NB4 (cell line): ENCODE results near the gene FBXL17.

Source experiments
- DNase-seq: peaks from one replicate; pipeline ENCODE4 v3.0.0; 2010; ENCODE audit warnings: low read depth
- H3K4me3 ChIP-seq: one replicate; pipeline ENCODE4 v1.5.1; 2011; ENCODE audit warnings: mild to moderate bottlenecking, low read depth, low read length, moderate library complexity
- MYC ChIP-seq: IDR thresholded peaks from 2 replicates; pipeline ENCODE4 v1.6.1; 2011; ENCODE audit warnings: low read depth, low read length
- POLR2A ChIP-seq: IDR thresholded peaks from 2 replicates; pipeline ENCODE4 v1.6.1; 2011; ENCODE audit warnings: mild to moderate bottlenecking; ENCODE audit not compliant: insufficient read length; ENCODE audit errors: extremely low read depth
- TF ChIP-seq, protein P1 (sequence below): IDR thresholded peaks from one replicate; pipeline ENCODE4 v1.5.1; 2012; ENCODE audit warnings: low read depth, low read length
- TF ChIP-seq, protein P2 (sequence below): IDR thresholded peaks from 2 replicates; pipeline ENCODE4 v1.6.1; 2011; ENCODE audit warnings: low read depth, low read length

Gene FBXL17

DNA sequence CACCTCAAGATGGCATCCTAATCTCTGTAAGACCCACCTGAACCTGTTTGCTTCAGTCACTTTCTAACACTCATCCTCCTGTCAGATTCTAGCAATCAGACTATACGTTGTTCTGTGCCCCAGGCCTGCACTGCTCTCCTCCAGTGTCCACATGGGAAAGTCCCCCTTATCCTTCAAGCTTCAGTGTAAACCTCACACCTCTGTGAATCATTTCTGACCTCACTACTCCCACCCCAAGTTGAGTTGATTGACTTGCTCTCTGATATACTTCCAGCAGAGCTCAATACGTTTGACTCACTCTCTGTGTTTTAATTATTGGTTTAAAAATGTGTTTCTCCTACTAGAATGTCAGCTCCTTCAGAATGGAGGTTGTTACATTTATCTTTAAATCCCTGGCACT is 240.2 kb downstream of the FBXL17 start:
- TF ChIP-seq, protein P1, sequence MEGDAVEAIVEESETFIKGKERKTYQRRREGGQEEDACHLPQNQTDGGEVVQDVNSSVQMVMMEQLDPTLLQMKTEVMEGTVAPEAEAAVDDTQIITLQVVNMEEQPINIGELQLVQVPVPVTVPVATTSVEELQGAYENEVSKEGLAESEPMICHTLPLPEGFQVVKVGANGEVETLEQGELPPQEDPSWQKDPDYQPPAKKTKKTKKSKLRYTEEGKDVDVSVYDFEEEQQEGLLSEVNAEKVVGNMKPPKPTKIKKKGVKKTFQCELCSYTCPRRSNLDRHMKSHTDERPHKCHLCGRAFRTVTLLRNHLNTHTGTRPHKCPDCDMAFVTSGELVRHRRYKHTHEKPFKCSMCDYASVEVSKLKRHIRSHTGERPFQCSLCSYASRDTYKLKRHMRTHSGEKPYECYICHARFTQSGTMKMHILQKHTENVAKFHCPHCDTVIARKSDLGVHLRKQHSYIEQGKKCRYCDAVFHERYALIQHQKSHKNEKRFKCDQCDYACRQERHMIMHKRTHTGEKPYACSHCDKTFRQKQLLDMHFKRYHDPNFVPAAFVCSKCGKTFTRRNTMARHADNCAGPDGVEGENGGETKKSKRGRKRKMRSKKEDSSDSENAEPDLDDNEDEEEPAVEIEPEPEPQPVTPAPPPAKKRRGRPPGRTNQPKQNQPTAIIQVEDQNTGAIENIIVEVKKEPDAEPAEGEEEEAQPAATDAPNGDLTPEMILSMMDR = no peak
- TF ChIP-seq, protein P2, sequence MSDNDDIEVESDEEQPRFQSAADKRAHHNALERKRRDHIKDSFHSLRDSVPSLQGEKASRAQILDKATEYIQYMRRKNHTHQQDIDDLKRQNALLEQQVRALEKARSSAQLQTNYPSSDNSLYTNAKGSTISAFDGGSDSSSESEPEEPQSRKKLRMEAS = no peak
- no peak for TF ChIP-seq POLR2A
- DNase-seq = no peak
- H3K4me3 ChIP-seq = no peak overlapping the region

DNA sequence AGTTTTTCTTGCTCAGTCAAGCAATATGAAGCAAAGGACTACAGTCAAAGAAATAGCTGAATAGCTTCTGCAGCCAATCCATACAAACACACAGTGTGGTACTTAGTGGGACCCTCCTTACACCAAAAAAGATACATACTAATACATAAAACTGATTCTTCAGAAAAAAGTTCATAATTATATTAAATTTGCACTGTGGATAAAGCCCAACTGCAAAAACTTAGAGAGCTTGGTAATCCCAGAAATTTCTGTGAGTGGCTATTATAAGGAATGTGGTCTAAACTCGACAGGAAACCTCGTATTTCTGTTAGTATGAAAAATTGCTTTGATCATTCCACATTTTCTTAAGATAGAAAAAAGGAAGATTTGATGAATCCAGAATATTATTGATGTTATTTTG is 245.4 kb downstream of the FBXL17 start:
- no peak for DNase-seq
- H3K4me3 ChIP-seq = no peak overlapping the region
- TF ChIP-seq POLR2A = no peak
- TF ChIP-seq, protein P1 = no peak
- TF ChIP-seq, protein P2 = no peak
- TF ChIP-seq MYC = no peak

DNA sequence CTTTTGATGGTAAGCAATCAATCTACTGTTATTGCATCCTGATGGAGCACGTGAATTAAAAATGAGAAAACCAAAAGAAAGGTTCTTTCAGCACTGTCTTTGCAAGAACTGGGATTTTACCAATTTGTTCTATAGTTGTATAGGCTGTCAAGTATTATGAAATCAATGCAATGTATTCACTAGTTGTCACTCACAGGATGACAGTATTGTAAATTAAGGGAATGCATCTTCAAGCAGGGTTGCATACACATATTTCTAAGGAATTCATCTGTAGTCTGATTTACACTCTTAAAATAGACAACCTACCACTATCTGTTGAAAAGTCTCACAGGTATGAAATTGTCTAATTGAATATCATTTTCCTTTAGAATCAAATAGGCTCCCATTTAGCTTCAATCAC is 252.8 kb downstream of the FBXL17 start:
- TF ChIP-seq, protein P2 = no peak
- TF ChIP-seq POLR2A (no peak), MYC (no peak)
- TF ChIP-seq, protein P1 = no peak
- H3K4me3 ChIP-seq = no peak overlapping the region

DNA sequence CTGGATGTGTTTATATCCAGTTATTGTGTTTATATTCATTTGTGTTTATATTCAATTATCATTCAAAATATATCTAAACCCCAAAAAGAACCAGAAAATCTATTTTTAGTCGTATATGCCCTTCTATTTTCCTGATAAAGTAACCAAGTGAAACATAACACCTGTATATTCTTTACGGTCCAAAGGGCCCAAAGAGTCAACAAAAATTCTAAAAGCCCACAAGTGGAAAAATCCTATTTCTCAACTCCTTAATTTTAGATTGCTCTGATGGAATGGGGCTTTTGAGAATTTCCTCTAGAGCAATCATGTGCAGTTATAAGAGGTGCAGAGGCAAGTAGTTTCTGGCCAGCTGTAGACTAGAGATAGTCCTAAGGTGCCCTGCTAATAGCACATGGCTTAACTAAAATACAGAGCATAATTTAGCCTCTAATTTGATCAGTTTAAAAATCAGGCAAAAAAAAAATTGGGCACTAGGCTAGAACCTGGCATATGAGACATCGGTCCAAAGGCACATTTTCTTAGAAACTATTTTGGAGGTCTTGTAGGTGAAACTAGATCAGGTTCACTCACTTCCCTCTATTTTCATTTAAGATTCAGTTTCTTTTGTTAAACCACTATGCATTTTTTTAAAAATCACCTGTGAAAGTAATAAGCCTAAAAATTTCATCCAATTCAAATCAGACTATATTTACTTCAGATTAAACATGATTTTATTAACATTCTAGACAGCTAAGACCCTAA is 256.0 kb downstream of the FBXL17 start:
- no peak for DNase-seq
- no peak overlapping the region for H3K4me3 ChIP-seq
- TF ChIP-seq, protein P1 = no peak
- TF ChIP-seq MYC (no peak), POLR2A (no peak)
- TF ChIP-seq, protein P2 = no peak

More for the DNA sequence above, 252.8 kb downstream of the FBXL17 start:
- DNase-seq = no peak

DNA sequence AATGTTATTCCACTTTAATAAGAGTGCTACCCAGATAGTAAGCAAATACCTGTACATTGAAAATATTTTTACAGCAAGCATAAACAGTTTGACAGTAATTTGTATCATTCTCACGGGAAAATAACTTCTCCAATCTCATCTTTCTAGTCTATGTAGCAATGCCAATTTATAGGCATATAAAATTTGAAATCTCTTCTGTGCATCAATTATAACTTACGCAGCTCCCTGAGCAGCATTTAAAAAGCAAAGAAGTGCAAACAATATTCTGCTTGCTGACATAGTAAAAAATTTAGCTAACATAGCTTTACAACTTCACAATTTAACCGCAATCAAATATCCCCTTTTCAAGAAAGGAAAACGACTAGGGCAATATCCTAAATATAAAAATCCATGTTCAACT is 257.3 kb downstream of the FBXL17 start:
- TF ChIP-seq, protein P2 = no peak
- no peak for DNase-seq
- H3K4me3 ChIP-seq = no peak overlapping the region

DNA sequence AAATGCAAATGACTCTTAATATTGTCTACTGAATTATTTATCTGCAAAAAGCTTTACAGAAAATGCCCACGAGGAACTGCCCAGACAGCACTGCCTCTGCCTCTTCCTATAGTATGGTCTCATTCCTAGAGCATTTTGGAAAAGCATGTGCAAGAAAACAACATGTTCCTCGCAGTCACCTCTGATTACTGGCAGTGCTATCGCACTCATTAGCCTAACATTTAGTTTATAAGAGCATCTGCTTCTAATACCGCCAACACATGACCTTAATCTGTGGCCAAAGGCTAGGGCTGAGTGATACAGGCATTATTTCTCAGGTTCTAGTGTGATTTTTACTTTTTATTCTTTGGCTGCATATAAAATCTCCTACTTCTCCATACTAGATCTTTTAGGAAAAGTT is 259.2 kb downstream of the FBXL17 start:
- no peak overlapping the region for H3K4me3 ChIP-seq
- TF ChIP-seq, protein P2 = no peak
- TF ChIP-seq POLR2A (no peak), MYC (no peak)
- TF ChIP-seq, protein P1 = no peak
- DNase-seq = no peak
